Measurements from ENCODE around the gene HAPSTR1.

The HAPSTR1 gene

GRCh38 chr16:9123401-9123800 is 32.0 kb downstream of the HAPSTR1 start:
- DNase-seq (ENCODE audit: low read depth), result no peak

- no peak for DNase-seq (ENCODE audit: low read depth)
These were observed 32.4 kb downstream of the HAPSTR1 start for GRCh38 chr16:9123871-9124270.

- DNase-seq (ENCODE audit: low read depth), result no peak
These were observed 33.0 kb downstream of the HAPSTR1 start for GRCh38 chr16:9124444-9124843.

GRCh38 chr16:9124908-9125584 is 33.6 kb downstream of the HAPSTR1 start:
- DNase-seq (ENCODE audit: low read depth), result no peak

- no peak for DNase-seq (ENCODE audit: low read depth)
These were observed 34.4 kb downstream of the HAPSTR1 start for GRCh38 chr16:9125658-9126505.

GRCh38 chr16:9126609-9127008 is 35.2 kb downstream of the HAPSTR1 start:
- DNase-seq (ENCODE audit: low read depth), result no peak

GRCh38 chr16:9128346-9129342 is 37.2 kb downstream of the HAPSTR1 start:
- no peak for DNase-seq (ENCODE audit: low read depth)

GRCh38 chr16:9134306-9134705 is 42.9 kb downstream of the HAPSTR1 start:
- no peak for DNase-seq (ENCODE audit: low read depth)

- no peak for DNase-seq (ENCODE audit: low read depth)
These were observed 43.3 kb downstream of the HAPSTR1 start for GRCh38 chr16:9134739-9135138.

GRCh38 chr16:9135797-9136196 is 44.4 kb downstream of the HAPSTR1 start:
- no peak for DNase-seq (ENCODE audit: low read depth)

GRCh38 chr16:9136596-9136995 is 45.2 kb downstream of the HAPSTR1 start:
- DNase-seq (ENCODE audit: low read depth), result no peak

GRCh38 chr16:9138021-9138680 is 46.7 kb downstream of the HAPSTR1 start:
- DNase-seq (ENCODE audit: low read depth), result no peak

GRCh38 chr16:9138731-9139501 is 47.5 kb downstream of the HAPSTR1 start:
- DNase-seq (ENCODE audit: low read depth), result no peak

- no peak for DNase-seq (ENCODE audit: low read depth)
These were observed 48.5 kb downstream of the HAPSTR1 start for GRCh38 chr16:9139965-9140364.

All from CMK (cell line).